Measurements from ENCODE around the gene TMEM151B. TPM values are rescaled to one million over a fixed set of nuclear protein-coding genes. Genes with fewer than 3 reads are reported as not detected.

TMEM151B gene
- total and polyA plus RNA-seq, 2 of the 13 experiments (the other 11 are each of a cell fraction or from before 2014, with no cell fraction given), result not detected

DNA sequence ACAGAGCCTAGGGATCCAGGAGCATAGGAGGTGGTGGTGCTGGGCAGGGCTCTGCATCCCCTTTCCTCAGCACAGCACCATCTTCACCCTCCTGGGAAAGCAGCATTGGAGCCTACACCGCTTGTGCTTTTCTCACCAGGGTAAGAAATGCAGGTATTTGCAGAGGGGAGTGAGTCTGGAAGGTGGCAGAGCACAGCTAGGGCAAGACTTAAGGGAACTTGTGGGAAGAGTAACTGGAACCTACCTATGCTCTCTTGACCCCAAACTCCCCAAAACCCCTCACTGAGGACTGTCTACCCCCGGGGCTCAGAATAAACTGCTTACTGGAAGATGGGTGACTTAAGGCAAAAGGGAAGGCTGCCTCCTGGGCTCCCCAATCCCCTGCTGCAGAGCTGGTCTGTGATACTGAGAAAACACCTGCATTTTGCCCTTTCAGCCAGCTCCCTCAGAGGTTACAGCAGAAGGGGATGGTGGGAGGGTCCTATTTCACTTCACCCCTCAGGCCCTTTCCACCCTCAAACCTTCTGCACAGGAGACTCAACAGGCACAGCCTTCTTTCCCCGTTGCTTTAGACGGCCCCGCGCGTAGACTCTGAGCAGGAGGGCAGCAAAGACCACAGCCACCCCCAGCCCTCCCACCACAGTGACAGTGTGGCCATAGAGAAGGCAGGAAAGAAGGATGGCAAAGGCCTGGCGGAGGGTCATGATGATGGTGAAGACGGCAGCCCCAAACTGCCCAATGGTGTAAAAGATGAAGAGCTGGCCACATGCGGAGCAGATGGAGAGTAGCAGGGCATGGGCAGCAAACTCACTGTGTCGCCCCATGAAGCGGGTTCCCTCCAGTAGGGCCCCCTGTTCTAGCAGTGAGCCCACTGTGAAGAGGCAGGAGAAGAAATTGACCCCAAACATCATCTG is 15.8 kb upstream of the TMEM151B start (continued):
- TF ChIP-seq, protein P1, sequence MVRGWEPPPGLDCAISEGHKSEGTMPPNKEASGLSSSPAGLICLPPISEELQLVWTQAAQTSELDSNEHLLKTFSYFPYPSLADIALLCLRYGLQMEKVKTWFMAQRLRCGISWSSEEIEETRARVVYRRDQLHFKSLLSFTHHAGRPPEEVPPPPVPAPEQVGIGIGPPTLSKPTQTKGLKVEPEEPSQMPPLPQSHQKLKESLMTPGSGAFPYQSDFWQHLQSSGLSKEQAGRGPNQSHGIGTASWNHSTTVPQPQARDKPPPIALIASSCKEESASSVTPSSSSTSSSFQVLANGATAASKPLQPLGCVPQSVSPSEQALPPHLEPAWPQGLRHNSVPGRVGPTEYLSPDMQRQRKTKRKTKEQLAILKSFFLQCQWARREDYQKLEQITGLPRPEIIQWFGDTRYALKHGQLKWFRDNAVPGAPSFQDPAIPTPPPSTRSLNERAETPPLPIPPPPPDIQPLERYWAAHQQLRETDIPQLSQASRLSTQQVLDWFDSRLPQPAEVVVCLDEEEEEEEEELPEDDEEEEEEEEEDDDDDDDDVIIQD (CRISPR knock-in tag; IDR thresholded peaks at IDR 0.05; ENCODE audit: low read depth), result no peak
- TF ChIP-seq KDM2A (CRISPR knock-in tag; IDR thresholded peaks at IDR 0.05; ENCODE audit: borderline replicate concordance, low read depth) (no peak), NR0B2 (CRISPR knock-in tag; IDR thresholded peaks at IDR 0.05) (0 out of 2 replicates have a peak, but pooled peaks have one; percentile 8)
- TF ChIP-seq, protein P2, sequence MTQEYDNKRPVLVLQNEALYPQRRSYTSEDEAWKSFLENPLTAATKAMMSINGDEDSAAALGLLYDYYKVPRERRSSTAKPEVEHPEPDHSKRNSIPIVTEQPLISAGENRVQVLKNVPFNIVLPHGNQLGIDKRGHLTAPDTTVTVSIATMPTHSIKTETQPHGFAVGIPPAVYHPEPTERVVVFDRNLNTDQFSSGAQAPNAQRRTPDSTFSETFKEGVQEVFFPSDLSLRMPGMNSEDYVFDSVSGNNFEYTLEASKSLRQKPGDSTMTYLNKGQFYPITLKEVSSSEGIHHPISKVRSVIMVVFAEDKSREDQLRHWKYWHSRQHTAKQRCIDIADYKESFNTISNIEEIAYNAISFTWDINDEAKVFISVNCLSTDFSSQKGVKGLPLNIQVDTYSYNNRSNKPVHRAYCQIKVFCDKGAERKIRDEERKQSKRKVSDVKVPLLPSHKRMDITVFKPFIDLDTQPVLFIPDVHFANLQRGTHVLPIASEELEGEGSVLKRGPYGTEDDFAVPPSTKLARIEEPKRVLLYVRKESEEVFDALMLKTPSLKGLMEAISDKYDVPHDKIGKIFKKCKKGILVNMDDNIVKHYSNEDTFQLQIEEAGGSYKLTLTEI (CRISPR knock-in tag; conservative IDR thresholded peaks at IDR 0.05), result no peak
- TF ChIP-seq, protein P3, sequence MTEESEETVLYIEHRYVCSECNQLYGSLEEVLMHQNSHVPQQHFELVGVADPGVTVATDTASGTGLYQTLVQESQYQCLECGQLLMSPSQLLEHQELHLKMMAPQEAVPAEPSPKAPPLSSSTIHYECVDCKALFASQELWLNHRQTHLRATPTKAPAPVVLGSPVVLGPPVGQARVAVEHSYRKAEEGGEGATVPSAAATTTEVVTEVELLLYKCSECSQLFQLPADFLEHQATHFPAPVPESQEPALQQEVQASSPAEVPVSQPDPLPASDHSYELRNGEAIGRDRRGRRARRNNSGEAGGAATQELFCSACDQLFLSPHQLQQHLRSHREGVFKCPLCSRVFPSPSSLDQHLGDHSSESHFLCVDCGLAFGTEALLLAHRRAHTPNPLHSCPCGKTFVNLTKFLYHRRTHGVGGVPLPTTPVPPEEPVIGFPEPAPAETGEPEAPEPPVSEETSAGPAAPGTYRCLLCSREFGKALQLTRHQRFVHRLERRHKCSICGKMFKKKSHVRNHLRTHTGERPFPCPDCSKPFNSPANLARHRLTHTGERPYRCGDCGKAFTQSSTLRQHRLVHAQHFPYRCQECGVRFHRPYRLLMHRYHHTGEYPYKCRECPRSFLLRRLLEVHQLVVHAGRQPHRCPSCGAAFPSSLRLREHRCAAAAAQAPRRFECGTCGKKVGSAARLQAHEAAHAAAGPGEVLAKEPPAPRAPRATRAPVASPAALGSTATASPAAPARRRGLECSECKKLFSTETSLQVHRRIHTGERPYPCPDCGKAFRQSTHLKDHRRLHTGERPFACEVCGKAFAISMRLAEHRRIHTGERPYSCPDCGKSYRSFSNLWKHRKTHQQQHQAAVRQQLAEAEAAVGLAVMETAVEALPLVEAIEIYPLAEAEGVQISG (CRISPR knock-in tag; IDR thresholded peaks at IDR 0.05), result no peak
- TF ChIP-seq, protein P4, sequence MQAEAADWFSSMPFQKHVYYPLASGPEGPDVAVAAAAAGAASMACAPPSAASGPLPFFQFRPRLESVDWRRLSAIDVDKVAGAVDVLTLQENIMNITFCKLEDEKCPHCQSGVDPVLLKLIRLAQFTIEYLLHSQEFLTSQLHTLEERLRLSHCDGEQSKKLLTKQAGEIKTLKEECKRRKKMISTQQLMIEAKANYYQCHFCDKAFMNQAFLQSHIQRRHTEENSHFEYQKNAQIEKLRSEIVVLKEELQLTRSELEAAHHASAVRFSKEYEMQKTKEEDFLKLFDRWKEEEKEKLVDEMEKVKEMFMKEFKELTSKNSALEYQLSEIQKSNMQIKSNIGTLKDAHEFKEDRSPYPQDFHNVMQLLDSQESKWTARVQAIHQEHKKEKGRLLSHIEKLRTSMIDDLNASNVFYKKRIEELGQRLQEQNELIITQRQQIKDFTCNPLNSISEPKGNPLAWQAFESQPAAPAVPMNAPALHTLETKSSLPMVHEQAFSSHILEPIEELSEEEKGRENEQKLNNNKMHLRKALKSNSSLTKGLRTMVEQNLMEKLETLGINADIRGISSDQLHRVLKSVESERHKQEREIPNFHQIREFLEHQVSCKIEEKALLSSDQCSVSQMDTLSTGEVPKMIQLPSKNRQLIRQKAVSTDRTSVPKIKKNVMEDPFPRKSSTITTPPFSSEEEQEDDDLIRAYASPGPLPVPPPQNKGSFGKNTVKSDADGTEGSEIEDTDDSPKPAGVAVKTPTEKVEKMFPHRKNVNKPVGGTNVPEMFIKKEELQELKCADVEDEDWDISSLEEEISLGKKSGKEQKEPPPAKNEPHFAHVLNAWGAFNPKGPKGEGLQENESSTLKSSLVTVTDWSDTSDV (CRISPR knock-in tag; IDR thresholded peaks at IDR 0.05), result no peak

Data from HepG2 (cell line).